GM19467 (cell line): ENCODE results near the gene ZNF664.

Experiments
- ATAC-seq: cut with Tn5 transposase; IDR thresholded peaks from one replicate; pipeline ENCODE4 v1.9.1; 2021; ENCODE audit warnings: mild to moderate bottlenecking, moderate library complexity; ENCODE audit not compliant: unreplicated experiment

The ZNF664 gene

DNA sequence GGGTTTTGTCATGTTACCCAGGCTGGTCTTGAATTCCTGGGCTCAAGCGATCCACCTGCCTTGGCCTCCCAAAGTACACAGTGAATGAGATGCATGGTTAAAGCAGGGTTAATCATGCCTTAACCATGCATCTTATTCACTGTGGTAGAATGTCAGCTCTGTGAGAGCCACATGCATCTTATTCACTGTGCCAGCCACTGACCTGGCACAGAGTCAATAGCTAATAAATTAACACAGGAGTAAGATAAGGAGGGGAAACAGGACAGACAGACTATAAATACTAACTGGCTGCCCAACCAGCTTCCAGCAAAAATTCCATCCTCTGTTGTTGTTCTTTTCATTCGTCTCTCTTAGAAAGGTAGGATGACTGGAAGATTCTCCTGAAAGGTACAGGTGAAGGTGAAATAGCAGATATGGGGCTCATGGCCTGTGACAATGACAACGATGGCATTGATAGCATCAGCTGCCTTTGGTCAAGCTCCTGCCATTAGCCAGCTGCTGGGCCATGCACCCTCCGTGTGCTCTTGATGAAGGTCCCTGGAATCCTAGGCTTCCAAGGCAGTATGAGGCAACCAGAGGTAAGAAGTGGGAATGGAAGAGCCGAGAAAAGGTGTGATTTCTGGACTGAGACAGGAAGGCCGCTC, 76.6 kb downstream of the ZNF664 start:
- no peak for ATAC-seq

DNA sequence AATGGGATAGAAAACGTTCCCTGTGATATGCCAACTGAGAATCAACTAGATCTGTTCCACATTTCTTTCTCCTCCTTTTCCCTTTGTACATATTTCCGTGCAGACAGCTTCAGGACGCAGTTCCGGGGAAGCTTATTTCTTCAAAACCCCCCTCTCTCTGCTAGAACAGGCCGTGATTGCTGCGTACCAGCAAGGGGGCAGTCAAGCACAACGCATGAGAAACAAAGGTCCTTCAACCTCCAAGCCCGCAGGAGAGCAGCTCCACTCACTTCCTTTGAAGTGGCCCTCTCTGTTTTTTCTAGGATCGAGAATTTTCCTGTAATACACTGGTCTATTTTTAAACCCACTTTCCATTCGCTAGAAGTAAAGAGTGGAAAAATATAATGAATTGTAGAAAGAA, 80.8 kb downstream of the ZNF664 start:
- ATAC-seq = no peak

DNA sequence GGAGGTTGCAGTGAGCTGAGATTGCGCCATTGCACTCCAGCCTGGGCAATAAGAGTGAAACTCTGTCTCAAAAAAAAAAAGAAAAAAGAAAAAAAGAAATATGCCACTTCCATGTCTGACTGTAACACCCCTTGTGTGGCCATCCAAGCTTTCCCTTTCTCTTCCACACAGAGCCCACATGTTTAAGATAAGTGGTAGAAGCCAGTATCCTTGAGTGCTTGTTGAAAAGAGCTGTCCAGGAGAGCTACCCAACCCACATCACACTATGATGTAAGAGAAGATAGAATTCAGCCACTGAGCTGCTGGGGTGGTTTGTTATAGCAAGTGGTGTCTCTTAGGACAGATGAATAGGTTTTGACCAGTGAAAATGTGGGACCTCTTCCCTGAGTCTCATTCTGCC, 82.1 kb downstream of the ZNF664 start:
- no peak for ATAC-seq

DNA sequence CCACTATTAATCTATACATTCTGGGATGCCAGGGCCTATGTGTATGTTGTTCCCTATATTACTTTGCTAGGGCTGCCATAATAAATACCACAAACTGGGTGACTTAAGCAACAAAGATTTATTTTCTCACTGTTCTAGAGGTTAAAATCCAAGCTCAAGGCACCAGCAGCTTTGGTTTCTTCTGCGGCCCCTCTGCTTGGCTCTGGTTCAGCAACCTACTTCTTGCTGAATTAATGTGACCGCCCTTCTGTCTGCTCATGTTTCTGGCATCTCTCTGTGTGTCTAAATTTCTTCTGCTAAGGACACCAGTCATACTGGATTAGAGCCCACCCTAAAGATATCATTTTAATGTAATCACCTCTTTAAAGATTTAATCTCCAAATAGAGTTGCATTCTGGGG, 84.7 kb downstream of the ZNF664 start:
- no peak for ATAC-seq

DNA sequence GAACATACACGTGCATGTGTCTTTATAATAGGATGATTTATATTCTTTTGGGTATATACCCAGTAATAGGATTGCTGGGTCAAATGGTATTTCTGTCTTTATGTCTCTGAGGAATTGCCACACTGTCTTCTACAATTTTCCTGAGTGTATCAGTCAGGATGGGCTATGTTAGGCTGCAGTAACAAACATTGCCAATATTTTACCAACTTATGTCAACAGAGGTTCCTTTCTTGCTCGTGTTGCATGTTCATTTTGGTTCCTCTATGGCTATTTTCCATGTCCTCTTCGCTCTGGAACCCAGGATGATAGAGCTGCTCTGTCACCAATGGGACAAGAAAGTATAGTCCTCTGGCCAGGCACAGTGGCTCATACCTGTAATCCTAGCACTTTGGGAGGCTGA, 86.7 kb downstream of the ZNF664 start:
- no peak for ATAC-seq
